Thyroid gland (tissue), 4 donors: Measurements from ENCODE around the gene CACHD1. TPM values are rescaled to one million over a fixed set of nuclear protein-coding genes. Genes with fewer than 3 reads are reported as not detected.

Experiments used
- DNase-seq, 2 donors: peaks; one replicate each; pipeline ENCODE4 v3.0.0-alpha.2; 2019
- H3K27ac ChIP-seq, 3 donors: fragments of 200-600 bp; sonication (generic); 1 replicate in 2 of 3; 2 replicates in 1 of 3; pipeline ENCODE4 v1.5.1; 2016 to 2019; ENCODE audit warnings: mild to moderate bottlenecking in 1 of 3, moderate library complexity in 1 of 3
- H3K27me3 ChIP-seq: fragments of 200-600 bp; sonication (generic); one replicate; pipeline ENCODE4 v1.5.1; 2019
- H3K36me3 ChIP-seq, 2 donors: fragments of 200-600 bp; sonication (generic); one replicate each; pipeline ENCODE4 v1.5.1; 2016 to 2019
- H3K4me1 ChIP-seq, 2 donors: fragments of 200-600 bp; sonication (generic); one replicate each; pipeline ENCODE4 v1.5.1; 2017 to 2019
- H3K4me3 ChIP-seq, 3 donors: fragments of 200-600 bp; sonication (generic); replicated peaks in 1 of 3; 1 replicate in 2 of 3; 2 replicates in 1 of 3; pipeline ENCODE4 v1.5.1; 2016; ENCODE audit warnings: mild to moderate bottlenecking in 1 of 3
- H3K9me3 ChIP-seq: fragments of 200-600 bp; sonication (generic); one replicate; pipeline ENCODE4 v1.5.1; 2017
- CTCF ChIP-seq, 6 experiments: fragments of 200-600 bp in 3 of 6; fragments of 450-650 bp in 3 of 6; sonication (generic) in 3 of 6; IDR thresholded peaks; one replicate each; pipeline ENCODE4 v1.5.1; 2016 to 2019; ENCODE audit warnings: antibody characterized with exemption in 6 of 6, mild to moderate bottlenecking in 2 of 6, inconsistent platforms in 1 of 6, moderate library complexity in 1 of 6
- POLR2A ChIP-seq, 2 donors: fragments of 450-650 bp; IDR thresholded peaks; one replicate each; pipeline ENCODE4 v1.6.1; 2017; ENCODE audit warnings: antibody characterized with exemption in 2 of 2, mild to moderate bottlenecking in 2 of 2, moderate library complexity in 1 of 2
- WGBS, 2 donors: methylation state at CpG; one replicate each; pipeline ENCODE4 v1.1.5; 2017; 5-methylcytosine and 5-hydroxymethylcytosine counted together
- intact Hi-C: fragments of 100-400 bp; cut with DNase I; formaldehyde crosslinking; loops from one replicate; pipeline ENCODE4 v1.15.1; 2023
- total RNA-seq, 4 donors: library from RNA; depleted of rRNA; stranded (reverse); fragments of >200 nt; gene quantifications; one replicate each; pipeline ENCODE4 v1.2.3, GENCODE V29; 2016

Gene CACHD1
- total RNA-seq, 4 donors from 2014 or later: 12.9 to 25.1 (median 17.0) TPM

DNA sequence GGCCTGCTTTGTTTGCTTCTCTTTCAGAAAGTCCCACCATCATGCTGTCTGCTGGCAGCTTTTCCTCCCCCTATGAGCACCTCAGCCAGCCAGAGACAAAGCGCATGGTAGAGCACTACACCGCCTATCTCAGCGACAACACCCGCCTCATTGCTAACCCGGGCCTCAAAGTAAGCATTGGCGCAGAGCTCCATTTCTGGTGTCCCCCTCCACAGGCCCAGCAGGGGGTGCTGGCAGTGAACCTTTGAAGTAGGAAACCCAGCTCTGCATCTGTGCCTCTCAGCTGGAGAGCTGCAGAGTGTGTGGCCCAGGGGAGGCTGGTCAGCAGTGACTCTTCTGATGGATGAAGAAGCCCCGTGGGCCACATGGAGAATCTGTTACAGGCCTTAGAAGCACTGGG lies 193.7 kb downstream of the CACHD1 start:
- no peaks in the 10 kb centered on the region for H3K4me1 ChIP-seq
- no peak for DNase-seq
- H3K27ac ChIP-seq: no peak overlapping the region
- intact Hi-C loops: no loop called here
- H3K36me3 ChIP-seq: peaks cover 0 to 15% of the 10 kb centered on the region in 2 donors
- no peak for TF ChIP-seq CTCF (IDR thresholded peaks at IDR 0.05)
- TF ChIP-seq POLR2A (IDR thresholded peaks at IDR 0.05): no peak
- 87 to 92% methylated on average over 7 of the region's 7 CpGs for WGBS, 2 donors
- no peak overlapping the region for H3K4me3 ChIP-seq
- H3K9me3 ChIP-seq: no peaks in the 10 kb centered on the region
- no peaks in the 10 kb centered on the region for H3K27me3 ChIP-seq

DNA sequence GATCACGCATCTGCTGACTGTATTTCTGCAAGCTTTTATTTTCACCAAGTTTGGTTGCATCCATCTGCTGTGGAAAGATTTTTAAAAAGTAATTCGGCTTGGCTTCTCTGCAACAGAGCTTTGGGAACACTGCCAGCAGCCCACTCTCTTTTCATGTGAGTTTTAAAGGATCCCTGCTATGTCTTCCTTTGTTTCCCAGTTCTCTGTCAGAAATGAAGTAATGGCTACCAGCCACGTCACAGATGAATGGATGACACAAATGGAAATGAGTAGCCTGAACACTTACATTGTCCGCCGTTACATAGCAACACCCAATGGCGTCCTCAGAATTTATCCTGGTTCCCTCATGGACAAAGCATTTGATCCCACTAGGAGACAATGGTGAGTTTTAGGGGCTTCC lies 194.4 kb downstream of the CACHD1 start:
- WGBS, 2 donors: 86 to 94% methylated on average over 6 of the region's 6 CpGs

GRCh38 chr1:64669098-64669675 lies 199.3 kb downstream of the CACHD1 start:
- Histone ChIP-seq H3K9me3 (no peaks in the 10 kb centered on the region), H3K4me1 (no peaks in the 10 kb centered on the region), H3K36me3 (peaks cover 7 to 10% of the 10 kb centered on the region in 2 donors), H3K27me3 (no peaks in the 10 kb centered on the region), H3K27ac (no peak overlapping the region), H3K4me3 (no peak overlapping the region)
- DNase-seq: no peak
- 76 to 79% methylated on average over 3 of the region's 3 CpGs for WGBS, 2 donors
- TF ChIP-seq POLR2A (IDR thresholded peaks at IDR 0.05): no peak
- TF ChIP-seq CTCF (IDR thresholded peaks at IDR 0.05): no peak
- intact Hi-C loops: no loop called here

More for the DNA sequence above, 194.4 kb downstream of the CACHD1 start:
- Histone ChIP-seq H3K4me1 (no peaks in the 10 kb centered on the region), H3K27ac (no peak overlapping the region), H3K4me3 (no peak overlapping the region), H3K36me3 (peaks cover 0 to 11% of the 10 kb centered on the region in 2 donors), H3K9me3 (no peaks in the 10 kb centered on the region), H3K27me3 (no peaks in the 10 kb centered on the region)
- intact Hi-C loops: no loop called here
- no peak for DNase-seq
- TF ChIP-seq CTCF (IDR thresholded peaks at IDR 0.05) (no peak), POLR2A (IDR thresholded peaks at IDR 0.05) (no peak)

- no peaks in the 10 kb centered on the region for H3K9me3 ChIP-seq
- TF ChIP-seq POLR2A (IDR thresholded peaks at IDR 0.05): no peak
- peak; percentile 30 to 73 (median 52) for TF ChIP-seq CTCF (IDR thresholded peaks at IDR 0.05)
- no peaks in the 10 kb centered on the region for H3K27me3 ChIP-seq
- WGBS, 2 donors: 72 to 73% methylated on average over 4 of the region's 4 CpGs
- intact Hi-C loops: loop anchor here (10.0 kb wide), 1 partner anchor 201 kb away; the partner anchor contains the start of gene CACHD1
- no peak overlapping the region for H3K4me3 ChIP-seq
- H3K27ac ChIP-seq: no peak overlapping the region
- H3K36me3 ChIP-seq: peaks cover 0 to 10% of the 10 kb centered on the region in 2 donors
- DNase-seq: no peak
- peaks cover 0 to 5% of the 10 kb centered on the region in 2 donors for H3K4me1 ChIP-seq
Observed at GRCh38 chr1:64675718-64676345, 205.9 kb downstream of the CACHD1 start.

- Histone ChIP-seq H3K36me3 (peaks cover 0 to 10% of the 10 kb centered on the region in 2 donors), H3K27ac (no peak overlapping the region), H3K27me3 (no peaks in the 10 kb centered on the region), H3K9me3 (no peaks in the 10 kb centered on the region), H3K4me1 (peaks cover 0 to 5% of the 10 kb centered on the region in 2 donors), H3K4me3 (no peak overlapping the region)
- 93 to 97% methylated on average over 4 of the region's 4 CpGs for WGBS, 2 donors
- no peak for TF ChIP-seq CTCF (IDR thresholded peaks at IDR 0.05)
- TF ChIP-seq POLR2A (IDR thresholded peaks at IDR 0.05): no peak
- no peak for DNase-seq
- intact Hi-C loops: loop anchor here (10.0 kb wide), 1 partner anchor 202 kb away; the partner anchor contains the start of gene CACHD1
Observed at GRCh38 chr1:64676386-64676785, 206.5 kb downstream of the CACHD1 start.
